HCT116 (cell line): ENCODE measurements around the gene DIP2C.
"Not testable (repeated sequence)": the region's sequence is repeated elsewhere in the genome, so short reads cannot be mapped to it uniquely, and the experiment has no call there.

Experiments
- CEBPB ChIP-seq: IDR thresholded peaks from 2 replicates; pipeline ENCODE4 v1.6.1; 2012; ENCODE audit warnings: low read depth
- EZH2 ChIP-seq: fragments of 200-600 bp; sonication (generic); IDR thresholded peaks from 2 replicates; pipeline ENCODE4 v1.6.1; 2017; ENCODE audit warnings: antibody characterized with exemption, mixed run types
- POLR2A ChIP-seq: IDR thresholded peaks from 2 replicates; pipeline ENCODE4 v1.7.0; 2011; ENCODE audit warnings: borderline replicate concordance; ENCODE audit not compliant: insufficient read depth, insufficient read length; ENCODE audit errors: extremely low read depth
- POLR2AphosphoS5 ChIP-seq: IDR thresholded peaks from 2 replicates; pipeline ENCODE4 v1.6.1; 2011; ENCODE audit warnings: mild to moderate bottlenecking, low read depth, low read length, moderate library complexity
- SIN3A ChIP-seq: IDR thresholded peaks from 2 replicates; pipeline ENCODE4 v1.6.1; 2012; ENCODE audit warnings: low read depth
- YY1 ChIP-seq: IDR thresholded peaks from 2 replicates; pipeline ENCODE4 v1.6.1; 2011; ENCODE audit warnings: low read length, low read depth, moderate library complexity, mild to moderate bottlenecking; ENCODE audit not compliant: insufficient replicate concordance; ENCODE audit errors: extremely low read depth
- TF ChIP-seq, protein P1 (sequence below), 3 experiments: fragments of 200-600 bp in 1 of 3; sonication (generic) in 1 of 3; IDR thresholded peaks in 2 of 3; conservative IDR thresholded peaks in 1 of 3; 2 replicates each; pipeline ENCODE4 v1.5.1; 2012 to 2017; ENCODE audit warnings: low read depth in 2 of 3, low read length in 2 of 3, antibody characterized with exemption in 1 of 3, borderline replicate concordance in 1 of 3, control low read depth in 1 of 3, mild to moderate bottlenecking in 1 of 3, mixed read lengths in 1 of 3, mixed run types in 1 of 3, moderate library complexity in 1 of 3; ENCODE audit not compliant: insufficient read depth in 1 of 3
- TF ChIP-seq, protein P2 (sequence below): IDR thresholded peaks from 2 replicates; pipeline ENCODE4 v1.6.1; 2012; ENCODE audit warnings: low read depth

DNA sequence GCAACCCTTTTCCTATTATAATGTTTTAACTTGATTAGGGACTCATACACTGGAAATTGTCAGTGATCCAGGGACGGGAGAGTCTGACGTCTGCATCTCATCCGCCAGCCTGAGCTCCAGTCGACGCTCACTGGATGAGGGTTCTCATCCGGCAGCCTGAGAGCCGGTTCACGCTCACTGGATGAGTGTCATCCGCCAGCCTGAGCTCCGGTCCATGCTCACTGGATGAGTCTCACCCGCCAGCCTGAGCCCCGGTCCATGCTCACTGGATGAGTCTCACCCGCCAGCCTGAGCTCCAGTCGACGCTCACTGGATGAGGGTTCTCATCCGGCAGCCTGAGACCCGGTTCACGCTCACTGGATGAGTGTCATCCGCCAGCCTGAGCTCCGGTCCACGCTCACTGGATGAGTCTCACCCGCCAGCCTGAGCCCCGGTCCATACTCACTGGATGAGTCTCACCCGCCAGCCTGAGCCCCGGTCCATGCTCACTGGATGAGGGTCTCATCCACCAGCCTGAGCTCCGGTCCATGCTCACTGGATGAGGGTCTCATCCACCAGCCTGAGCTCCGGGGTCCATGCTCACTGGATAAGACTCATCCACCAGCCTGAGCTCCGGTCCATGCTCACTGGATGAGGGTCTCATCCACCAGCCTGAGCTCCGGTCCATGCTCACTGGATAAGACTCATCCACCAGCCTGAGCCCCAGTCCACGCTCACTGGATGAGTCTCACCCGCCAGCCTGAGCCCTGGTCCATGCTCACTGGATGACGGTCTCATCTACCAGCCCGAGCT, 209.6 kb downstream of the DIP2C start:
- not testable (repeated sequence) for TF ChIP-seq CEBPB, SIN3A, POLR2A, POLR2AphosphoS5, EZH2, YY1
- TF ChIP-seq, protein P1, sequence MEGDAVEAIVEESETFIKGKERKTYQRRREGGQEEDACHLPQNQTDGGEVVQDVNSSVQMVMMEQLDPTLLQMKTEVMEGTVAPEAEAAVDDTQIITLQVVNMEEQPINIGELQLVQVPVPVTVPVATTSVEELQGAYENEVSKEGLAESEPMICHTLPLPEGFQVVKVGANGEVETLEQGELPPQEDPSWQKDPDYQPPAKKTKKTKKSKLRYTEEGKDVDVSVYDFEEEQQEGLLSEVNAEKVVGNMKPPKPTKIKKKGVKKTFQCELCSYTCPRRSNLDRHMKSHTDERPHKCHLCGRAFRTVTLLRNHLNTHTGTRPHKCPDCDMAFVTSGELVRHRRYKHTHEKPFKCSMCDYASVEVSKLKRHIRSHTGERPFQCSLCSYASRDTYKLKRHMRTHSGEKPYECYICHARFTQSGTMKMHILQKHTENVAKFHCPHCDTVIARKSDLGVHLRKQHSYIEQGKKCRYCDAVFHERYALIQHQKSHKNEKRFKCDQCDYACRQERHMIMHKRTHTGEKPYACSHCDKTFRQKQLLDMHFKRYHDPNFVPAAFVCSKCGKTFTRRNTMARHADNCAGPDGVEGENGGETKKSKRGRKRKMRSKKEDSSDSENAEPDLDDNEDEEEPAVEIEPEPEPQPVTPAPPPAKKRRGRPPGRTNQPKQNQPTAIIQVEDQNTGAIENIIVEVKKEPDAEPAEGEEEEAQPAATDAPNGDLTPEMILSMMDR (IDR thresholded peaks at IDR 0.05 in 2 of 3, conservative IDR thresholded peaks at IDR 0.05 in 1 of 3; ENCODE audit: borderline replicate concordance in 1 of 3, insufficient read depth in 1 of 3, low read depth in 2 of 3, low read length in 2 of 3): not testable (repeated sequence)
- TF ChIP-seq, protein P2, sequence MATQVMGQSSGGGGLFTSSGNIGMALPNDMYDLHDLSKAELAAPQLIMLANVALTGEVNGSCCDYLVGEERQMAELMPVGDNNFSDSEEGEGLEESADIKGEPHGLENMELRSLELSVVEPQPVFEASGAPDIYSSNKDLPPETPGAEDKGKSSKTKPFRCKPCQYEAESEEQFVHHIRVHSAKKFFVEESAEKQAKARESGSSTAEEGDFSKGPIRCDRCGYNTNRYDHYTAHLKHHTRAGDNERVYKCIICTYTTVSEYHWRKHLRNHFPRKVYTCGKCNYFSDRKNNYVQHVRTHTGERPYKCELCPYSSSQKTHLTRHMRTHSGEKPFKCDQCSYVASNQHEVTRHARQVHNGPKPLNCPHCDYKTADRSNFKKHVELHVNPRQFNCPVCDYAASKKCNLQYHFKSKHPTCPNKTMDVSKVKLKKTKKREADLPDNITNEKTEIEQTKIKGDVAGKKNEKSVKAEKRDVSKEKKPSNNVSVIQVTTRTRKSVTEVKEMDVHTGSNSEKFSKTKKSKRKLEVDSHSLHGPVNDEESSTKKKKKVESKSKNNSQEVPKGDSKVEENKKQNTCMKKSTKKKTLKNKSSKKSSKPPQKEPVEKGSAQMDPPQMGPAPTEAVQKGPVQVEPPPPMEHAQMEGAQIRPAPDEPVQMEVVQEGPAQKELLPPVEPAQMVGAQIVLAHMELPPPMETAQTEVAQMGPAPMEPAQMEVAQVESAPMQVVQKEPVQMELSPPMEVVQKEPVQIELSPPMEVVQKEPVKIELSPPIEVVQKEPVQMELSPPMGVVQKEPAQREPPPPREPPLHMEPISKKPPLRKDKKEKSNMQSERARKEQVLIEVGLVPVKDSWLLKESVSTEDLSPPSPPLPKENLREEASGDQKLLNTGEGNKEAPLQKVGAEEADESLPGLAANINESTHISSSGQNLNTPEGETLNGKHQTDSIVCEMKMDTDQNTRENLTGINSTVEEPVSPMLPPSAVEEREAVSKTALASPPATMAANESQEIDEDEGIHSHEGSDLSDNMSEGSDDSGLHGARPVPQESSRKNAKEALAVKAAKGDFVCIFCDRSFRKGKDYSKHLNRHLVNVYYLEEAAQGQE: not testable (repeated sequence)
